Gastrocnemius medialis (tissue), 4 donors: ENCODE measurements around the gene ZNF69. TPM values are rescaled to one million over a fixed set of nuclear protein-coding genes. Genes with fewer than 3 reads are reported as not detected.
"Not testable (repeated sequence)": the region's sequence is repeated elsewhere in the genome, so short reads cannot be mapped to it uniquely, and the experiment has no call there.

ENCODE experiments used
- ATAC-seq, 2 donors: fragments of 150-250 bp; one replicate each; pipeline ENCODE4 v1.9.1; 2016
- DNase-seq, 2 donors: peaks; one replicate each; pipeline ENCODE4 v3.0.0-alpha.2; 2019
- H3K27ac ChIP-seq, 4 donors: fragments of 200-600 bp; sonication (generic); 1 replicate in 1 of 4; 2 replicates in 3 of 4; pipeline ENCODE4 v1.5.1; 2016 to 2018; ENCODE audit warnings: mild to moderate bottlenecking in 2 of 4, moderate library complexity in 1 of 4
- H3K27me3 ChIP-seq, 3 donors: fragments of 200-600 bp; sonication (generic) in 2 of 3; 1 replicate in 1 of 3; 2 replicates in 2 of 3; pipeline versions ENCODE4 v1.5.1 to v1.6.0; 2016 to 2019; ENCODE audit warnings: mild to moderate bottlenecking in 1 of 3, moderate library complexity in 1 of 3
- H3K36me3 ChIP-seq, 2 donors: fragments of 200-600 bp; sonication (generic) in 1 of 2; one replicate each; pipeline ENCODE4 v1.5.1; 2017 to 2018
- H3K4me1 ChIP-seq, 2 donors: fragments of 200-600 bp; sonication (generic) in 1 of 2; one replicate each; pipeline ENCODE4 v1.5.1; 2016 to 2017; ENCODE audit warnings: mild to moderate bottlenecking in 2 of 2
- H3K4me3 ChIP-seq, 4 donors: fragments of 200-600 bp; sonication (generic) in 3 of 4; 1 replicate in 1 of 4; 2 replicates in 3 of 4; pipeline ENCODE4 v1.5.1; 2016 to 2019; ENCODE audit warnings: mild to moderate bottlenecking in 2 of 4
- H3K9me3 ChIP-seq, 3 donors: fragments of 200-600 bp; sonication (generic) in 2 of 3; 1 replicate in 1 of 3; 2 replicates in 2 of 3; pipeline ENCODE4 v1.5.1; 2016 to 2019
- POLR2A ChIP-seq, 2 donors: fragments of 450-650 bp; IDR thresholded peaks; one replicate each; pipeline ENCODE4 v1.6.1; 2017; ENCODE audit warnings: antibody characterized with exemption in 2 of 2, mild to moderate bottlenecking in 2 of 2, moderate library complexity in 2 of 2
- in situ Hi-C, 4 donors: fragments of 200-750 bp; cut with MboI; loops; one replicate each; pipeline versions ENCODE4 v1.15.0 to v1.8.0; 2017; ENCODE audit warnings: low sequenced_read_pairs in 4 of 4
- intact Hi-C: fragments of 100-400 bp; cut with DNase I; formaldehyde crosslinking; loops from one replicate; pipeline ENCODE4 v1.15.1; 2023; ENCODE audit warnings: low total_unique reads
- total RNA-seq, 4 donors: library from RNA; depleted of rRNA; stranded (reverse); fragments of >200 nt; gene quantifications; one replicate each; pipeline versions ENCODE4 v1.1.0 to v1.2.3, GENCODE V29; 2016
- TF ChIP-seq, protein P1 (sequence below), 5 experiments: fragments of 450-650 bp in 3 of 5; fragments of 200-600 bp in 2 of 5; sonication (generic) in 2 of 5; IDR thresholded peaks in 4 of 5; conservative IDR thresholded peaks in 1 of 5; 1 replicate in 4 of 5; 2 replicates in 1 of 5; pipeline ENCODE4 v1.5.1; 2016 to 2019; ENCODE audit warnings: antibody characterized with exemption in 5 of 5, mild to moderate bottlenecking in 3 of 5, moderate library complexity in 3 of 5

ZNF69 gene
- total RNA-seq, 4 donors from 2014 or later: 0.22 to 2.8 (median 1.8) TPM

DNA sequence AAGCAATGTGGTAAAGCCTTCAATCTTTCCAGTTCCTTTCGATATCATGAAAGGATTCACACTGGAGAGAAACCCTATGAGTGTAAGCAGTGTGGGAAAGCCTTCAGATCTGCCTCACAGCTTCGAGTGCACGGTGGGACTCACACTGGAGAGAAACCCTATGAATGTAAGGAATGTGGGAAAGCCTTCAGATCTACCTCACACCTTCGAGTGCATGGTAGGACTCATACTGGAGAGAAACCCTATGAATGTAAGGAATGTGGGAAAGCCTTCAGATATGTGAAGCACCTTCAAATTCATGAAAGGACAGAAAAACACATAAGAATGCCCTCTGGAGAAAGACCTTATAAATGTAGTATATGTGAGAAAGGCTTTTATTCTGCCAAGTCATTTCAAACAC, 61.6 kb downstream of the ZNF69 start:
- no peak for DNase-seq
- ATAC-seq: no peak
- Histone ChIP-seq H3K27me3 (peaks cover 0 to 5% (median 0%) of the 10 kb centered on the region in 3 donors), H3K27ac (no peak overlapping the region), H3K36me3 (peaks cover 34 to 84% of the 10 kb centered on the region in 2 donors), H3K4me1 (no peaks in the 10 kb centered on the region), H3K4me3 (peak overlapping the region in 1 of 4 donors; percentile 12), H3K9me3 (peaks cover 21 to 89% (median 53%) of the 10 kb centered on the region in 3 donors)
- intact Hi-C loops: no loop called here
- no peak for TF ChIP-seq POLR2A (IDR thresholded peaks at IDR 0.05)
- TF ChIP-seq, protein P1, sequence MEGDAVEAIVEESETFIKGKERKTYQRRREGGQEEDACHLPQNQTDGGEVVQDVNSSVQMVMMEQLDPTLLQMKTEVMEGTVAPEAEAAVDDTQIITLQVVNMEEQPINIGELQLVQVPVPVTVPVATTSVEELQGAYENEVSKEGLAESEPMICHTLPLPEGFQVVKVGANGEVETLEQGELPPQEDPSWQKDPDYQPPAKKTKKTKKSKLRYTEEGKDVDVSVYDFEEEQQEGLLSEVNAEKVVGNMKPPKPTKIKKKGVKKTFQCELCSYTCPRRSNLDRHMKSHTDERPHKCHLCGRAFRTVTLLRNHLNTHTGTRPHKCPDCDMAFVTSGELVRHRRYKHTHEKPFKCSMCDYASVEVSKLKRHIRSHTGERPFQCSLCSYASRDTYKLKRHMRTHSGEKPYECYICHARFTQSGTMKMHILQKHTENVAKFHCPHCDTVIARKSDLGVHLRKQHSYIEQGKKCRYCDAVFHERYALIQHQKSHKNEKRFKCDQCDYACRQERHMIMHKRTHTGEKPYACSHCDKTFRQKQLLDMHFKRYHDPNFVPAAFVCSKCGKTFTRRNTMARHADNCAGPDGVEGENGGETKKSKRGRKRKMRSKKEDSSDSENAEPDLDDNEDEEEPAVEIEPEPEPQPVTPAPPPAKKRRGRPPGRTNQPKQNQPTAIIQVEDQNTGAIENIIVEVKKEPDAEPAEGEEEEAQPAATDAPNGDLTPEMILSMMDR (IDR thresholded peaks at IDR 0.05 in 4 of 5, conservative IDR thresholded peaks at IDR 0.05 in 1 of 5): no peak
- in situ Hi-C loops: no loop called here

DNA sequence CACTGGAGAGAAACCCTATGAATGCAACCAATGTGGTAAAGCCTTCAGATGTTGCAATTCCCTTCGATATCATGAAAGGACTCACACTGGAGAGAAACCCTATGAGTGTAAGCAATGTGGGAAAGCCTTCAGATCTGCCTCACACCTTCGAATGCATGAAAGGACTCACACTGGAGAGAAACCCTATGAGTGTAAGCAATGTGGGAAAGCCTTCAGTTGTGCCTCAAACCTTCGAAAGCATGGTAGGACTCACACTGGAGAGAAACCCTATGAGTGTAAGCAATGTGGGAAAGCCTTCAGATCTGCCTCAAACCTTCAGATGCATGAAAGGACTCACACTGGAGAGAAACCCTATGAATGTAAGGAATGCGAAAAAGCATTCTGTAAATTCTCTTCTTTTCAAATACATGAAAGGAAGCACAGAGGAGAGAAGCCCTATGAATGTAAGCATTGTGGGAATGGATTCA, 62.1 kb downstream of the ZNF69 start:
- H3K27ac ChIP-seq, H3K4me1 ChIP-seq, DNase-seq, ATAC-seq, in situ Hi-C loops, intact Hi-C loops, H3K27me3 ChIP-seq: not testable (repeated sequence)
- peaks cover 19 to 89% (median 53%) of the 10 kb centered on the region in 3 donors for H3K9me3 ChIP-seq
- peak overlapping the region in 1 of 4 donors; percentile 36 for H3K4me3 ChIP-seq
- H3K36me3 ChIP-seq: peaks cover 34 to 80% of the 10 kb centered on the region in 2 donors

DNA sequence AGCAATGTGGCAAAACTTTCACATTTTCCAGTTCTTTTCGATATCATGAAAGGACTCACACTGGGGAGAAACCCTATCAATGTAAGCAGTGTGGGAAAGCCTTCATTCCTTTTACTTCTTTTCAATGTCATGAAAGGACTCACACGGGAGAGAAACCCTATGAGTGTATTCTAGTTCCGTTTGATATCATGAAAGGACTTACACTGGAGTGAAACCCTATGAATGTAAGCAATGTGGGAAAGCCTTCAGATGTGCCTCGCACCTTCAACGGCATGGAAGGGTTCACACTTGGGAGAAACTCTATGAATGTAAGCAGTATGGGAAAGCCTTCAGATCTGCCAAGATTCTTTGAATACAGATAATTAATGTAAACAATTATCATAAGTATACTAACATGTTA, 62.7 kb downstream of the ZNF69 start:
- H3K9me3 ChIP-seq: peaks cover 19 to 88% (median 47%) of the 10 kb centered on the region in 3 donors
- TF ChIP-seq, protein P1 (IDR thresholded peaks at IDR 0.05 in 4 of 5, conservative IDR thresholded peaks at IDR 0.05 in 1 of 5): no peak
- no peak for TF ChIP-seq POLR2A (IDR thresholded peaks at IDR 0.05)
- H3K36me3 ChIP-seq: peaks cover 34 to 73% of the 10 kb centered on the region in 2 donors
- peak overlapping the region in 1 of 4 donors; percentile 36 for H3K4me3 ChIP-seq
- H3K4me1 ChIP-seq: no peaks in the 10 kb centered on the region
- in situ Hi-C loops: no loop called here
- peaks cover 0 to 5% (median 0%) of the 10 kb centered on the region in 3 donors for H3K27me3 ChIP-seq
- H3K27ac ChIP-seq: no peak overlapping the region
- DNase-seq (no peak), ATAC-seq (no peak)
- intact Hi-C loops: no loop called here

Other genes with a start within 250 kb of the ZNF69 start
- 1 to 10 TPM; 1.4 to 4.1 (median 2.6) TPM for gene ZNF823, start 148.8 kb upstream of the ZNF69 start, total RNA-seq
- gene ZNF441, start 120.8 kb upstream of the ZNF69 start, total RNA-seq: 1 to 10 TPM; 1.1 to 7.6 (median 2.9) TPM
- gene ZNF491, start 89.3 kb upstream of the ZNF69 start, total RNA-seq: 1 to 10 TPM in 3 of 4 donors, under 1 TPM in 1; 0.92 to 1.8 (median 1.4) TPM
- 1 to 10 TPM; 2.5 to 5.5 (median 4.2) TPM for gene ZNF440, start 73.5 kb upstream of the ZNF69 start, total RNA-seq
- under 1 TPM in 3 of 4 donors, not detected in 1; 0.42 to 0.68 (median 0.46) TPM for gene ZNF439, start 39.1 kb upstream of the ZNF69 start, total RNA-seq
- 1 to 10 TPM; 1.3 to 5.8 (median 4.0) TPM for gene ZNF700, start 37.3 kb downstream of the ZNF69 start, total RNA-seq
- under 1 TPM; 0.46 to 0.80 (median 0.54) TPM for gene ZNF763, start 77.3 kb downstream of the ZNF69 start, total RNA-seq
- gene ZNF433, start 147.9 kb downstream of the ZNF69 start, total RNA-seq: 1 to 10 TPM; 3.6 to 8.2 (median 5.0) TPM
- gene ZNF878, start 165.2 kb downstream of the ZNF69 start, total RNA-seq: not detected
- 1 to 10 TPM; 2.2 to 5.7 (median 4.9) TPM for gene ZNF844, start 176.9 kb downstream of the ZNF69 start, total RNA-seq